GM18505 (cell line): Measurements from ENCODE around the gene ESRRG.

Experiments used
- ATAC-seq: cut with Tn5 transposase; IDR thresholded peaks from one replicate; pipeline ENCODE4 v1.9.1; 2021; ENCODE audit not compliant: unreplicated experiment
- POLR2A ChIP-seq: IDR thresholded peaks from 4 replicates; pipeline ENCODE4 v1.6.1; 2011; ENCODE audit warnings: borderline replicate concordance; ENCODE audit not compliant: insufficient read depth, insufficient read length; ENCODE audit errors: extremely low read depth

ESRRG gene

DNA sequence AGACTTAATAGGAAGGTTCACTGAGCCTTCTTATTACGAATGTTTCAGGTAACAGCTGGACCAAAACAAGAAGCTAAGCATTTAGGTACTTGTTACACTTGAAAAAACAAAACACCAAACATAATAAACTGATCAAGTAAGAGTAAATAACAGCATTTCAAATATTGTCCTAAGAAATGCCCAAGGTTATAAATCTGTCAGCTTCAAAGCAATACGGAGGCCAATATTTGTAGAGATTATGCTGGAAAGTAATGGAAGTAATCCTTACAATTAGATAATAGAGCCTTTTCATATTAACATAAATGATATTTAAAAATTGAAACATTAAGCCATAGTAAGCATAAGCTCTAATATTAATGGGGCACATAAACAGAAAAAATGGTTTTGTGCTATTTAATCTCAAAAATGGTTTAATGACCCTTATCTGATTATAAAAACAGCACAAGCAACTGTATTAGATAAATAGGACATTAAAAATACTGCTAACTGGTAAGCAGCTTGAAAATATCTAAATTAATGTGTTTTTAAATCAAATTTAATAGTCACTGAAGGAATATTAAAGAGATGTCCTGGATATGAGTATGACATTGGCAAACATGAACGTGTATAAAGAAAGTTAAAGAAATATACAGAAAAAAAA lies 256.9 kb downstream of the ESRRG start:
- no peak for TF ChIP-seq POLR2A
- ATAC-seq, result no peak

DNA sequence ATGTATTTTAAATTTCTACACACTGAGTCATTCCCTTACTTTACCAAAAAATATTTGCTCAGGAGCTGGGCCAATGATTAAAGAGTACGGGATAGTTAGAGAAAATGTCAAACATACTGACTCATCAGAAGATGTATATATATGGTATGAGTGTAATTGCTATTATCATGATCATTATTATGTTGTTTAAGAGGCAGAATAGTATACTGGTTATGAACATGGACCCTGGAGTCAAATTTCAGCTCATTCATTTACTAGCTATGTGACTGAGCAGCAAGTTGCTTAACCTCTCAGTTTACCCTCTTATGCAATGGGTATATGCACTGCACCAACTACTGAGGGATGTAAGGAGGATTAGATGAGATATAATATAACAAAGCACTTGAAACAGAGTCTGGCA lies 258.7 kb downstream of the ESRRG start:
- no peak for TF ChIP-seq POLR2A
- no peak for ATAC-seq

DNA sequence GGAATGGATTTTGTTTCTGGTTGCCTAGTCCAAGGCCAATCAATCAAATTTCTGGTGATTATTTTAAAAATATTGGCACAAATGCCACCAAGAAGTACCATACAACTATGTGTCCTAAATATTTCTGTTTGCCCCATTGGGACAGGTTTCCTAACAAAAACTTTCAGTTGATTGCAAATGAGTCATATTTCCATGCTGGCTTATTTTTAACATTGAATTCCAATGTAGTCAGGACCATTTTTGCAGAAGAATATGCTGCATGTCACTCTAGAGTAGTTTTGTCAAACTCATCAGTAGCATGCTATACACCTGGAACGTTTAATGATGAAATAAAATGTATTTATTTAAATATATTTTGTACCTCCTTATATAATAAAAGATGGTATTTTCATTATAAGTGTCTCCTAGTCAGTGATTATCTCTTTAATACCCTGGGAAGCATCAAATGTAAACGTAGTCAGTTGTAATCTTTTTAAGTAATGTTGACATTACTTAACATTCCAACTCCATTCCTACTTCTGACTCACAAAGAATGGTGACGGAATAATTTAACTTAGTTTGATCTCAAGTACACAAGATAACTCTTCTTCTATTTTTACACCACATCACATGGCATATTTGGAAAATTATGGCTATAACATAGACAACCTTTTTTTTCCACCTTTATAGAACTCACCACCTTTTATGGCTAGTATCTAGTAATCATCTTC lies 261.0 kb downstream of the ESRRG start:
- no peak for ATAC-seq
- no peak for TF ChIP-seq POLR2A

DNA sequence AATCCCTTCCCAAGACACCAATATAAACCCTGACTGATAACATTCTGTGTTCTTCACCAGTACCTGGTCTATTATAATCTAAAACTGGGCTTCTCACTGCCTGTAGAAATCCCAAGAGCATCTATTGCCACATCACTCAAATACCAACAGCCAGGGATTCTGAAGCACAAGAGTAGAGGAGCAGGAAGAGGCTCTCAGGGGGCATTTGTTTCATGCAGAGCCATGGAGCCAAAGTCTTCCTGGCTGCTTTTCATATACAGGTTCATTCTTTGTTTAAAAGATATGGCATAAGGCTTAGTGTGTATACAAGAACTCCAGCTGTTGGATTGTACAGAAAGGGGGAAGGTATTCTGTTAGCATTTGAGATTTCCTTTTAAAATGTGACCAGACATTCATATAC lies 261.8 kb downstream of the ESRRG start:
- ATAC-seq, result no peak
- no peak for TF ChIP-seq POLR2A

DNA sequence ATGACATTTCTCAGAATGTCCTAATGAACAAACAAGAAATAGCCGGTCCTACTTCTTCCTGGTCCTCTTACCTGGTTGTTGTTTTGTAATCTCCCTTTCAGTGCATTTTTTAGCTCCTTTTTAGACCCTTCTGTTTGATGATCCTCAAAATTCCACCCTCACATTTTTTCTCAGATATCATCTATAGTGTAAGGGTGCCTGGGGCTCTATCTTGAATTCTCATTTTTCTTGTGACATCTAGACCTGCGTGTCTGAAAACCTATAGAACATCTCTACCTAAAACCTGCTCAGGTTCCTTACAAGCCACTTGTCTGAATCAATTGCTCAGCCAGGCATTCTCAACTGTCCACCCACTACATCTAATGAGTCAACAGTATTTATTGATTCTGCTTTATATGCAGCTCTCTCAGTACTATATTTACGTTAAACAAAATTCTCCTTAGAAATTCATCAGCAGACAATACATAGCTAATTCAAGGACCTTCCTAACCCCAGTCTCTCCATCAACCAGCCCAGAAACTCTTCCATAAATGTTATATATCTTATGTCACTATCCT lies 263.5 kb downstream of the ESRRG start:
- no peak for ATAC-seq
- TF ChIP-seq POLR2A, result no peak

DNA sequence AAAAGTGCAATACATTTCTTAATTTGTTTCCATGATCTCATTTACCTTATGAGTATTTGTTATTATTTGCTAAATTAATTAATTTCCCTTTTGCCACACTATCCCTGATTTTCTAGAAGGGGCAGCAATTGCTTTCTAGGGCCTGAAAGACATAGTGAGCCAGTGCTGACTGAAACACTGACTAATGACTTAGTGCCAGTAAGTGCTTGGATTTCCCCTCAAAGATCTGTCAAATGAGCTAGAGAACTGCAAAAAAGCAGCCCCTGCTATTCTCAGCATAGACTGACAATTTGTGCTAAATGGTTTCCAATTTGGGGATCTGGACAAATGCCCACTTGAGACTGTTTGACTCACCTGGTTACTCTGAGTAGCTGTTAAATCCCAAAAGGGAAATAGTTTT lies 264.4 kb downstream of the ESRRG start:
- TF ChIP-seq POLR2A, result no peak
- ATAC-seq, result no peak

DNA sequence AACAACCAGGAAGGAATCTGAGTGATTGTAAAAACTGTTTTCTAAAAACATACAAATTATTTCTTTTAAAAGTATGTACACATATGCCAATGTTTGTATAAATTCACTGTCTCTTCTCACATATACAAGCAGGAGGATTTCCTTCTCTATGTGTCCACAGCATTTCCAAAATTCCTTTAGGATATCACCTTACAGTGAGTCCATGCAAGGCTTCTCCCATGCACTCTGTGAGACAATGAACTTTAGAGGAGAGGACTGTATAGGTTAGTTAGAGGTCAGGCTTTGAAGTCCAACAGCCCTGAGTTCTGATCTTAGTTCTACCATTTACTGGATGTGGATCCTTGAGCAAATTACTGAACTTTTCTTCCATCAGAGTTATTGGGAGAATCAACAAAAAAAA lies 265.9 kb downstream of the ESRRG start:
- ATAC-seq, result no peak

DNA sequence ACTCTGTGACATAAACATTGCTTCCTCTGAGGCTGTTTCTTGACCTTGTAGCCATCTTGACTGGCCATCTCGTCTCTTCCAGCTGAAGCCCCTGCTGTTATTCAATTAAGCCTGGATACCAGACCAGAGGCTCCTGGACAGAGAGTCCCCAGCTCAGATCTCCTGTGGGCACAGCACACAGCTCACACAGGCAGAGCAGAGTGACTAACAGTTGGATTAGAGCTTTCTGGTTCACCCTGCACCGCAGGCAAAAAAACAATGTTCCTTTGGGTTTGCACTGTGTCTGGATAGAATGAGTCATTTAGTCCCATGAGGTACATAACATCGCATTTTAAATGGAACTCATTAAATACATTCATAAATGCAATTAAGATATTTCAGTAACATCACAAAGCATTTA lies 266.5 kb downstream of the ESRRG start:
- no peak for TF ChIP-seq POLR2A
- ATAC-seq, result no peak

More for the DNA sequence above, 265.9 kb downstream of the ESRRG start:
- no peak for TF ChIP-seq POLR2A

DNA sequence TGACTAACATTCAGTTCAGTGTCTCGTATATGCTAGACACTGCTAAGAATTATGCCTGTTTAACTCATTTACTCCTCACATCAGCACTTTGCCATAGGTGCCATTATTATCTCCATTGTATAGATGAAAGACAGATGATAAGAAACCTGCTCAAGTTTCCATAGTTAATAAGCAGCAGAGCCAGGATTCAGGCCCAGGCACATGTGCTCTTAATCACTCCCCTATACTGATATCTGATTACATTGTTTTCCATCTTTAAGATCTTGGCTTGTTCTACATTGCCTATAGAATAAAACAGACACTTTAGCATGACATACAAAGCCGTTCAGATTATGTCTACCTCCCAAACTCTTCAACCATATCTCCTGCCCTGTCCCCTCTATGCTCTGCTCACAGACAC lies 269.5 kb downstream of the ESRRG start:
- no peak for ATAC-seq
- no peak for TF ChIP-seq POLR2A
